D721Med (cell line): ENCODE measurements around the gene KIAA1328.

Experiments
- DNase-seq: peaks from one replicate; pipeline ENCODE4 v3.0.0; 2011; ENCODE audit warnings: low spot score; ENCODE audit not compliant: insufficient read length
- FAIRE-seq: peaks from 2 replicates; lab custom pipeline; 2011; peaks lifted over from hg19 to GRCh38; lab: Jason Lieb, UNC
- TF ChIP-seq, protein P1 (sequence below): IDR thresholded peaks from 2 replicates; pipeline ENCODE4 v1.5.1; 2012; ENCODE audit warnings: mild to moderate bottlenecking, control low read depth; ENCODE audit not compliant: insufficient read depth; ENCODE audit errors: missing control alignments

The KIAA1328 gene

DNA sequence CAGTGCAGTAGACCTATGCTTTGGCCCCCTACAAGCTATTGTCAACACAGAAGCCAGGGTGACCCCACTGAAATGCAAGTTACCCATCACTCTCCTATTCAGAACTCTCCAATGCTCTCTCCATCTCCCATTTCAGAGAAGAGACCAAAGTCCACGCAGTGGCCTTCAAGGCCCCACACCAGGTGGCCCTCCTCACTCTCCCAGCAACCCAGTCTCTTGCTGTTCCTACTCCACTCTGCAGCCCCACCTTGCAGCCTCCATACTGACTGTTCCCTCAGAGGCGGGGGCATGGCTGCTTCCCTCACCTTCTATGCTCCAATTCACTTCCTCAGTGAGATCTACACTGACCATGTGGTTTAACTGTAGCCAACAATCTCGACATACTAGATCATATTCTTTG, 423.4 kb downstream of the KIAA1328 start:
- no peak for DNase-seq
- FAIRE-seq: peak; percentile 80

DNA sequence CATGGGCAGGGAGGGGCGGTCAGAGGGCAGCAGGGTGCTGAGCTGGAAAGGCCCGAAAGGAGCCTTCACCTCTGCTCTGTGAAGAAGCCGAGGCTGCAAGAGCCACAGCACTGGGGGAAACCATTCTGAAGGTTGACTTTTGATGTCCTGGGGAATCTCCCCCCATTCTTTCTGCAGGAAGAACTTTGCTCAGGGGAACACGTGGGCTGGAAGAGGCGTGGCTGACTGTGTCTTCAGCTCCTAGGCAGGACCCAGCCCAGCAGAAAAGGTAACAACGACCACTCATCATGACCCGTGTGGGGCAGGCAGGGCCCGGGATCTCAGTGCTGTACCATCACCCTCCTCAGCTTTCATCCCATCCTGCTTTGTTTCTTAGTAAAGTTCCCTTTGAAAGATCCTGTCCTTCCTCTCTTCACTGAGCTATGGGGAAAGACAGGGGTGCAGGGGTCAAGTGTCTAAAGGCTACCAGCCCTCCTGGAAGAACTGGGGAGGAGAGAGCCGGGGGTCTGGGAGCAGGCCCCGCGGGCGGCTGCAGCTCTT, 424.0 kb downstream of the KIAA1328 start:
- TF ChIP-seq, protein P1, sequence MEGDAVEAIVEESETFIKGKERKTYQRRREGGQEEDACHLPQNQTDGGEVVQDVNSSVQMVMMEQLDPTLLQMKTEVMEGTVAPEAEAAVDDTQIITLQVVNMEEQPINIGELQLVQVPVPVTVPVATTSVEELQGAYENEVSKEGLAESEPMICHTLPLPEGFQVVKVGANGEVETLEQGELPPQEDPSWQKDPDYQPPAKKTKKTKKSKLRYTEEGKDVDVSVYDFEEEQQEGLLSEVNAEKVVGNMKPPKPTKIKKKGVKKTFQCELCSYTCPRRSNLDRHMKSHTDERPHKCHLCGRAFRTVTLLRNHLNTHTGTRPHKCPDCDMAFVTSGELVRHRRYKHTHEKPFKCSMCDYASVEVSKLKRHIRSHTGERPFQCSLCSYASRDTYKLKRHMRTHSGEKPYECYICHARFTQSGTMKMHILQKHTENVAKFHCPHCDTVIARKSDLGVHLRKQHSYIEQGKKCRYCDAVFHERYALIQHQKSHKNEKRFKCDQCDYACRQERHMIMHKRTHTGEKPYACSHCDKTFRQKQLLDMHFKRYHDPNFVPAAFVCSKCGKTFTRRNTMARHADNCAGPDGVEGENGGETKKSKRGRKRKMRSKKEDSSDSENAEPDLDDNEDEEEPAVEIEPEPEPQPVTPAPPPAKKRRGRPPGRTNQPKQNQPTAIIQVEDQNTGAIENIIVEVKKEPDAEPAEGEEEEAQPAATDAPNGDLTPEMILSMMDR: no peak
- no peak for DNase-seq
- FAIRE-seq: no peak

More for the DNA sequence above, 423.4 kb downstream of the KIAA1328 start:
- TF ChIP-seq, protein P1: no peak

DNA sequence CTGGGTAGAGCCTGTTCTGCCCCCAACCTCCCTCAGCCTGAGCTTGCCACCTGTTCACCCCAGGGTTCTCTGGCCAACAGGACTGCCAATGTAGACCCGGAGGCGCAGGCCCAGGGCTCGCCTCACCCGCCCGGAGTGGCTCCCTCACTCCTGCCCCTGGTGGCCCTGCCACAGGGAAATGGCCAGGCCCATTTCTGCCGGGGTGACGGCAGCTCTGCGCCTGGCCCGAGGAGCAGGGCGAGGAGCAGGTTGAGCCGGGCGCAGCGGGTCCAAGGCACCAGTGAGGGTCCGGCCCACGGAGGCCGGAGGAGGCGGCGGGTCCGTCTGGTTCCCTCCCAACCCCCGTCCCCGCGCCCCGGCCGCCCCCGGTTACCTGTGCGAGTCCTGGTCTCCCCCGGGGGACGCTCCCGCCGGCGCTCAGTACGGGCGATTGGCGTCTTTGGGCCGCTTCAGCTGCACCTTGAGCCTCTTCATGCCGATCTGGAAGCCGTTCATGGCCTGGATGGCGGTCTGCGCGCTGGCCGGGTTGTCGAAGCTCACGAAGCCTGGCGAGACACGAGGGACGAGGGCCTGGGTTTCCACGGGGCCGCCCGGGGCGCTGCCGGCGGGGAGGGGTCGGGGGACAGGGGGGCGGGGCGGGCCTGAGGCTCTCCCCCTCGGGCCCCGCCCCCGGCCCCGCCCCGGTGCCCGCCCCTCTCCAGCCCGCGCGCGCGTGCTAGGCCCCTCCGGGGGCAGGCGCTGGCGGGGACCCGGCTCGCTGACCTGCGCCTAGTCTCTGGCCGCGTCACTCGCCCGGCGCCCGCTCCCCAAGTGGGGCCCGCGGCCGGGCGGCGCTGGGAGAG, 424.7 kb downstream of the KIAA1328 start:
- DNase-seq (peak; percentile 88), FAIRE-seq (no peak)
- TF ChIP-seq, protein P1: no peak

DNA sequence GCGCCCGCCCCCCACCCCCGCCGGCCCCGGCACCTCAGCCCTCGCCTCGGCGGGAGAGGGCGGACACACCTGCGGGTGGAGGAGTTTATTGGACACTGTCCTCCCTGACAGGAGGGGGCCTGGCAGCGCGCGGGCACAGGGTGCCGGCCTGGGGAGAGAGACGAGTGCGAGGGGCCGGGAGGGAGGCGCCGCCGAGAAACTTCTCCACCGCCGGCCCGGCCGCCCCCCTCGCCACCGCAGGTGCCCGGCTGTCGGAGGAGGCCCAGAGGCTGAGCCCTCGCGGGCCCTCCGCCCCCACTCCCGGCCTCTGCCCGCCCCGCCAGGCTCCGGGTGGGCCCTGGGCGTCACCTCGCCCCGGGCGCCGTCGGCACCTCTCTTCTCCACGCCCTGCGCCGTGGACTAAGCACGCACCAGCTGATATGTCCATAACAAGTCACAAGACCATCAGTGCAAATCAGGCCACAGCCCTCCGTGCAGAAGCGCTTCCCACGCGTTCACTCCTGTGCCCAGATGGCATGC, 425.4 kb downstream of the KIAA1328 start:
- TF ChIP-seq, protein P1: no peak
- no peak for FAIRE-seq
- DNase-seq: no peak

DNA sequence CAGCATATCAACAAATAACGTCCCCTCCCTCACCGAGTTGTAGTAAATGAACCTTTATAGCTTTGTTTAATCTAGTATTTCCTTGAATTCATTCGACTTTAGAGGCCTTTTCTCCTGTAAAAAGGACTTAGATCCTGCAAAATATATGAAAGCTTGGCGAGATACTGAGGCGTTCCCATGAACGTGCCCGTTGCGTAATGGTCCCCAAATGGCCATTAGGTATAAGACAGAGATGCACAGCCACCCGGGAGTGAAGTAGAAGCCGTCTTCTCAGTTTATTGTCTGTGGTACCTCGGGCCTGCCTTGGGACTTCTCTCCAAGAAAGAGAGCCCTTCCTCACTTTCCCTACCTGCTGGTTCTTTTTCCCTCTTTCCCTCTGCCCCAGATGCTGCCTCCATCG, 426.0 kb downstream of the KIAA1328 start:
- DNase-seq (no peak), FAIRE-seq (no peak)
- TF ChIP-seq, protein P1: no peak

DNA sequence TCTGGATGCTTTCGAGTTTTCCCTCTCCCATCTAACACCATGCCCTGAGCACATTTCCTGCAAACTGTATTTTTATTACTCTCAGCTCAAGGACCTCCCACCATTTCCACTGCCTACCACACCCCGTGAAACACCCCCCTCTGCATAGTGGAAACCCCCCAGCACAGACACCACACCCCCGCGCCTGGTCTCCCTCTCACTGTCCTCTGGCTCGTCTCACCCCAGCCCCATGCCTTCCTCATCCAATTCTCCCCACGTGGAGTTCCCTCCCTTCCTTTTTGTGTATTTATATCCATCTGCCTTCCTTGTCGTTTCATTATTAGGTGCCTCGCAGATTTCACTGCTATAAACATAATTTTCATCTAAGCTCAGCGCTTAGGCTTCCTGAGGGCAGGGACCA, 429.2 kb downstream of the KIAA1328 start:
- TF ChIP-seq, protein P1: no peak
- DNase-seq: no peak
- FAIRE-seq: no peak

DNA sequence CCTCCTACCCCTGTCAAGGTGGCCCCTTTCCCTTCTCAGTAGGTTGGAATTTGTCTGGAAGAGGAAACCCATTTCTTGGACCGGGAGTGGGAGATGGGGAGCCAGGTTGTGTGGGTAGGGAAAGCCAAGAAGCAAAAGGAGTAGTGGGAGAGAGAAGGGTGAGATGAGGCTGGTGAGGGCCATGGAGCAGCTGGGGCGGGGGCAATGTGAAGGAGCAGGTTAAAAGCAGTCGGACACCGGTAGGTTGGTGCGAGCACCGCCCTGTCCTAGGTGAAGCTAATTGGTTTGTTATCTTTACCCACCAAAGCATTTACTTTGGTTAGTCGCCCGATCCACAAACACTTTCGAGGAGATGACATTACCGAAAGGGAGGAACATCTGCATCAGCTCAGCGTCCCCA, 429.9 kb downstream of the KIAA1328 start:
- TF ChIP-seq, protein P1: no peak
- DNase-seq (no peak), FAIRE-seq (no peak)
